HL-60 (cell line): ENCODE data around the gene DKK3.

Source experiments
- DNase-seq, 2 experiments: peaks; one replicate each; pipeline ENCODE4 v3.0.0-alpha.2; 2010 to 2020; ENCODE audit warnings: low read depth in 1 of 2, low spot score in 1 of 2
- H3K27ac ChIP-seq: fragments of 250-450 bp; sonication (Bioruptor Pico); replicated peaks from 2 replicates; pipeline ENCODE4 v1.5.1; 2020; ENCODE audit warnings: mild to moderate bottlenecking, moderate library complexity
- H3K27me3 ChIP-seq: fragments of 250-450 bp; sonication (Bioruptor Pico); 2 replicates; pipeline ENCODE4 v1.5.1; 2021; ENCODE audit warnings: mild to moderate bottlenecking, moderate library complexity; ENCODE audit not compliant: insufficient read depth, poor library complexity, severe bottlenecking
- H3K4me3 ChIP-seq: replicated peaks from 2 replicates; pipeline ENCODE4 v1.5.1; 2011; ENCODE audit warnings: mild to moderate bottlenecking, control low read depth, low read length; ENCODE audit not compliant: insufficient read depth
- CTCF ChIP-seq: IDR thresholded peaks from one replicate; pipeline ENCODE4 v1.5.1; 2011; ENCODE audit warnings: low read length, control low read depth, inconsistent platforms; ENCODE audit not compliant: insufficient read depth
- GABPA ChIP-seq: IDR thresholded peaks from 2 replicates; pipeline ENCODE4 v1.6.1; 2012; ENCODE audit warnings: low read depth
- POLR2AphosphoS5 ChIP-seq: IDR thresholded peaks from 2 replicates; pipeline ENCODE4 v1.6.1; 2012; ENCODE audit warnings: low read depth
- REST ChIP-seq: IDR thresholded peaks from 2 replicates; pipeline ENCODE4 v1.6.1; 2012; ENCODE audit warnings: low read depth; ENCODE audit not compliant: insufficient replicate concordance
- SPI1 ChIP-seq: IDR thresholded peaks from 2 replicates; pipeline ENCODE4 v1.6.1; 2012; ENCODE audit warnings: low read depth, mild to moderate bottlenecking, borderline replicate concordance

DKK3 gene

GRCh38 chr11:12005476-12005875 lies 3.0 kb downstream of the DKK3 start:
- TF ChIP-seq REST: no peak
- TF ChIP-seq POLR2AphosphoS5: no peak
- no peak for TF ChIP-seq CTCF
- no peak for TF ChIP-seq SPI1
- no peak for DNase-seq
- Histone ChIP-seq H3K27me3 (peaks cover 43% of the 10 kb centered on the region), H3K27ac (no peak overlapping the region), H3K4me3 (no peak overlapping the region)

- Histone ChIP-seq H3K27me3 (peaks cover 39% of the 10 kb centered on the region), H3K27ac (no peak overlapping the region), H3K4me3 (no peak overlapping the region)
- no peak for TF ChIP-seq CTCF
- no peak for TF ChIP-seq POLR2AphosphoS5
- TF ChIP-seq SPI1: no peak
- no peak for TF ChIP-seq REST
- no peak for TF ChIP-seq GABPA
- no peak for DNase-seq
Measured at GRCh38 chr11:12005061-12005460, 3.4 kb downstream of the DKK3 start.

- DNase-seq: no peak
- no peak for TF ChIP-seq GABPA
- no peak for TF ChIP-seq REST
- TF ChIP-seq POLR2AphosphoS5: no peak
- TF ChIP-seq CTCF: no peak
- no peak for TF ChIP-seq SPI1
- H3K27me3 ChIP-seq: peaks cover 34% of the 10 kb centered on the region
- no peak overlapping the region for H3K27ac ChIP-seq
- no peak overlapping the region for H3K4me3 ChIP-seq
Measured at GRCh38 chr11:12003815-12004214, 4.6 kb downstream of the DKK3 start.
